IMR-90 (cell line): ENCODE measurements around the gene WBP1. TPM values are rescaled to one million over a fixed set of nuclear protein-coding genes. Genes with fewer than 3 reads are reported as not detected.

ENCODE experiments used
- ATAC-seq: fragments of 200-7000 bp; cut with Tn5 transposase; 2 replicates; pipeline ENCODE4 v1.9.1; 2020; ENCODE audit warnings: low read depth, mild to moderate bottlenecking, moderate library complexity
- BruUV-seq: library from RNA; stranded (reverse); fragments of 400-500 nt; replicated peaks from 2 replicates; lab custom pipeline; 2021; lab: Mats Ljungman, UMichigan
- CTCF ChIA-PET: fragments of 300-600 bp; formaldehyde crosslinking; extraction: SDS; loops from one replicate; lab custom pipeline; 2021; ENCODE audit warnings: antibody characterized with exemption; lab: Yijun Ruan, JAX
- POLR2A ChIA-PET: fragments of 300-600 bp; sonication (Branson Sonifier 250); formaldehyde crosslinking; loops from one replicate; lab custom pipeline; 2022; ENCODE audit warnings: antibody characterized with exemption; ENCODE audit not compliant: unreplicated experiment; lab: Charles Lee
- DNase-seq: peaks from one replicate; pipeline ENCODE4 v3.0.0; 2013
- H2AFZ ChIP-seq: replicated peaks from 2 replicates; pipeline ENCODE3; 2013; ENCODE audit warnings: low read length, mild to moderate bottlenecking; ENCODE audit not compliant: poor library complexity
- H2AK5ac ChIP-seq: 2 replicates; pipeline ENCODE4 v1.6.1; 2013; ENCODE audit warnings: low read depth, low read length, inconsistent platforms
- H2AK9ac ChIP-seq: replicated peaks from 2 replicates; pipeline ENCODE3; 2013; ENCODE audit warnings: mild to moderate bottlenecking, low read depth, low read length, moderate library complexity; ENCODE audit not compliant: poor library complexity
- H2BK120ac ChIP-seq: 2 replicates; pipeline ENCODE4 v1.6.1; 2013; ENCODE audit warnings: low read depth, low read length, inconsistent platforms
- H2BK15ac ChIP-seq: 3 replicates; pipeline ENCODE4 v1.6.1; 2013; ENCODE audit warnings: low read depth, low read length, inconsistent platforms
- H2BK20ac ChIP-seq: 2 replicates; pipeline ENCODE4 v1.6.1; 2013; ENCODE audit warnings: low read depth, mild to moderate bottlenecking, inconsistent platforms, low read length, moderate library complexity
- H2BK5ac ChIP-seq: 2 replicates; pipeline ENCODE4 v1.6.1; 2013; ENCODE audit warnings: mild to moderate bottlenecking, low read depth, low read length, inconsistent platforms; ENCODE audit not compliant: poor library complexity, severe bottlenecking
- H3K14ac ChIP-seq: replicated peaks from 2 replicates; pipeline ENCODE4 v1.6.1; 2013; ENCODE audit warnings: low read depth, low read length, inconsistent platforms
- H3K18ac ChIP-seq: 2 replicates; pipeline ENCODE4 v1.6.1; 2013; ENCODE audit warnings: low read depth, low read length, control low read depth
- H3K23ac ChIP-seq: 2 replicates; pipeline ENCODE4 v1.6.1; 2013; ENCODE audit warnings: low read depth, low read length, inconsistent platforms
- H3K27ac ChIP-seq: 2 replicates; pipeline ENCODE4 v1.5.1; 2013; ENCODE audit warnings: mild to moderate bottlenecking, control low read depth, low read length; ENCODE audit not compliant: insufficient read depth
- H3K27me3 ChIP-seq: 2 replicates; pipeline ENCODE4 v1.6.1; 2013; ENCODE audit warnings: low read length; ENCODE audit not compliant: control insufficient read depth, insufficient read depth
- H3K36me3 ChIP-seq: 2 replicates; pipeline ENCODE4 v1.6.1; 2013; ENCODE audit warnings: low read length, mixed read lengths; ENCODE audit not compliant: control insufficient read depth, insufficient read depth
- H3K4ac ChIP-seq: 2 replicates; pipeline ENCODE4 v1.6.1; 2013; ENCODE audit warnings: low read depth, low read length, inconsistent platforms
- H3K4me1 ChIP-seq: 2 replicates; pipeline ENCODE4 v1.6.1; 2013; ENCODE audit warnings: low read length, mixed read lengths; ENCODE audit not compliant: control insufficient read depth, insufficient read depth
- H3K4me2 ChIP-seq: 2 replicates; pipeline ENCODE4 v1.6.1; 2013; ENCODE audit warnings: low read depth, mild to moderate bottlenecking, control low read depth, low read length, moderate library complexity
- H3K4me3 ChIP-seq: 2 replicates; pipeline ENCODE4 v1.5.1; 2013; ENCODE audit warnings: low read depth, mild to moderate bottlenecking, control low read depth, low read length, moderate library complexity; ENCODE audit not compliant: insufficient read depth
- H3K56ac ChIP-seq: 2 replicates; pipeline ENCODE4 v1.6.1; 2013; ENCODE audit warnings: low read length, inconsistent platforms; ENCODE audit not compliant: insufficient read depth; ENCODE audit errors: extremely low read depth
- H3K79me1 ChIP-seq, 2 experiments: 2 replicates each; pipeline ENCODE4 v1.6.1; 2013; ENCODE audit warnings: low read length in 2 of 2, inconsistent platforms in 1 of 2, low read depth in 1 of 2
- H3K9ac ChIP-seq: 2 replicates; pipeline ENCODE4 v1.6.1; 2013; ENCODE audit warnings: low read depth, low read length, control low read depth
- H3K9me1 ChIP-seq: 2 replicates; pipeline ENCODE4 v1.6.1; 2013; ENCODE audit warnings: low read length, inconsistent platforms; ENCODE audit not compliant: insufficient read depth
- H3K9me3 ChIP-seq: 2 replicates; pipeline ENCODE4 v1.6.1; 2013; ENCODE audit warnings: low read length; ENCODE audit not compliant: control insufficient read depth, insufficient read depth
- H4K20me1 ChIP-seq: 2 replicates; pipeline ENCODE4 v1.6.1; 2013; ENCODE audit warnings: low read length, inconsistent platforms; ENCODE audit not compliant: insufficient read depth
- H4K5ac ChIP-seq: 2 replicates; pipeline ENCODE4 v1.6.1; 2013; ENCODE audit warnings: mild to moderate bottlenecking, low read depth, low read length, control low read depth
- H4K8ac ChIP-seq, 2 experiments: 2 replicates each; pipeline ENCODE4 v1.6.1; 2013; ENCODE audit warnings: low read depth in 2 of 2, low read length in 2 of 2, control low read depth in 1 of 2, inconsistent platforms in 1 of 2
- H4K91ac ChIP-seq: 2 replicates; pipeline ENCODE4 v1.6.1; 2013; ENCODE audit warnings: low read depth, low read length, inconsistent platforms; ENCODE audit not compliant: insufficient read depth
- CEBPB ChIP-seq: IDR thresholded peaks from 2 replicates; pipeline ENCODE4 v1.6.1; 2012; ENCODE audit warnings: low read depth, low read length, improper control_type of control experiment
- CTCF ChIP-seq: conservative IDR thresholded peaks from 2 replicates; pipeline ENCODE4 v1.5.1; 2012; ENCODE audit warnings: mild to moderate bottlenecking, low read depth, low read length, improper control_type of control experiment
- SMC3 ChIP-seq: fragments of 150-350 bp; IDR thresholded peaks from 2 replicates; pipeline ENCODE4 v1.6.1; 2016; ENCODE audit warnings: low read depth, mild to moderate bottlenecking, antibody characterized with exemption, low read length, moderate library complexity
- WGBS, 2 experiments: methylation state at CpG; one replicate each; pipeline versions ENCODE4 v1.1.5 to v1.1.7; 2013; ENCODE audit warnings: missing lambda C conversion rate in 2 of 2; ENCODE audit not compliant: insufficient read length in 1 of 2; ENCODE audit errors: extremely low coverage in 2 of 2; 5-methylcytosine and 5-hydroxymethylcytosine counted together
- dilution Hi-C: fragments of 300-500 bp; cut with HindIII; formaldehyde crosslinking; loops from one replicate; pipeline ENCODE4 v1.14.3; 2018; ENCODE audit warnings: low sequenced_read_pairs; ENCODE audit not compliant: unreplicated experiment
- in situ Hi-C: fragments of 300-500 bp; cut with MboI; formaldehyde crosslinking; loops from 3 replicates; pipeline ENCODE4 v1.14.3; 2019; ENCODE audit warnings: low sequenced_read_pairs, inconsistent platforms, mixed read lengths
- intact Hi-C: fragments of 100-400 bp; cut with micrococcal nuclease; formaldehyde crosslinking; loops from 2 replicates; pipeline ENCODE4 v1.10.0; 2022
- polyA plus RNA-seq, 3 experiments: library from polyadenylated mRNA; depleted of rRNA; stranded (reverse); fragments of >200 nt; gene quantifications; 2 replicates each; pipeline ENCODE4 v1.2.3, GENCODE V29; 2012; ENCODE audit warnings: low replicate concordance in 1 of 3
- total RNA-seq: library from RNA; depleted of rRNA; stranded (reverse); fragments of >200 nt; gene quantifications from 2 replicates; pipeline ENCODE4 v1.2.3, GENCODE V29; 2012

Gene WBP1
- total and polyA plus RNA-seq, 2 of the 4 experiments (the other 2 are of a cell fraction): 22.9 to 78.5 TPM

GRCh38 chr2:74502147-74502719 is 44.0 kb downstream of the WBP1 start:
- H3K4me2 ChIP-seq: no peak overlapping the region; the same call in 1 of the 2 replicates

More at GRCh38 chr2:74502147-74502719, 44.0 kb downstream of the WBP1 start:
- Histone ChIP-seq H2BK20ac (no peak overlapping the region), H3K79me1 (peaks cover 12 to 38% of the 10 kb centered on the region in 2 experiments), H2BK120ac (no peak overlapping the region), H3K4ac (peak overlapping the region; percentile 94), H2AK9ac (peak overlapping the region; percentile 90), H4K5ac (no peak overlapping the region; the same call in 1 of the 2 replicates), H3K14ac (peak overlapping the region; percentile 98; the same call in 1 of the 2 replicates), H4K20me1 (no peaks in the 10 kb centered on the region), H2BK5ac (no peak overlapping the region), H3K18ac (no peak overlapping the region; the same call in 1 of the 2 replicates), H2AK5ac (peak overlapping the region; percentile 96), H2AFZ (peak overlapping the region; percentile 97), H3K36me3 (peaks cover 16% of the 10 kb centered on the region), H4K8ac (peak overlapping the region; percentile 91 to 94; a peak in 3 of 4 replicates), H3K4me3 (peak overlapping the region; percentile 43; the same call in 1 of the 2 replicates), H3K9me1 (peaks cover 9% of the 10 kb centered on the region), H3K56ac (no peak overlapping the region), H3K9me3 (no peaks in the 10 kb centered on the region), H3K4me1 (peaks cover 23% of the 10 kb centered on the region), H3K27ac (no peak overlapping the region), H3K23ac (no peak overlapping the region), H3K27me3 (peaks cover 38% of the 10 kb centered on the region), H2BK15ac (no peak overlapping the region), H3K9ac (peak overlapping the region; percentile 22; the same call in 1 of the 2 replicates), H4K91ac (0 out of 2 replicates have a peak overlapping the region, but pooled peaks have one; percentile 92)
- DNase-seq: no peak
- CTCF ChIA-PET: interaction anchor here (0.9 kb wide), 1 partner anchor 83 kb away, joined by 3 read pairs; no protein-coding TSS in a partner anchor
- TF ChIP-seq CEBPB: no peak
- TF ChIP-seq CTCF: no peak
- TF ChIP-seq SMC3: no peak
- dilution Hi-C loops: no loop called here
- 79% methylated on average over 6 of the region's 32 CpGs; no CpG with 5 or more reads in 1 of the 2 experiments for WGBS, 2 experiments
- intact Hi-C loops: no loop called here
- POLR2A ChIA-PET: no interaction called here
- no TSS peak for BruUV-seq
- ATAC-seq: no peak
- in situ Hi-C loops: no loop called here
